GM19372 (cell line): ENCODE results near the gene ANKRD11.
"Not testable (repeated sequence)": the region's sequence is repeated elsewhere in the genome, so short reads cannot be mapped to it uniquely, and the experiment has no call there.

Experiments
- ATAC-seq: cut with Tn5 transposase; IDR thresholded peaks from one replicate; pipeline ENCODE4 v1.9.1; 2021; ENCODE audit warnings: mild to moderate bottlenecking, low read depth, moderate library complexity; ENCODE audit not compliant: unreplicated experiment

Gene ANKRD11

GRCh38 chr16:89435059-89435458, 55.3 kb downstream of the ANKRD11 start:
- not testable (repeated sequence) for ATAC-seq

DNA sequence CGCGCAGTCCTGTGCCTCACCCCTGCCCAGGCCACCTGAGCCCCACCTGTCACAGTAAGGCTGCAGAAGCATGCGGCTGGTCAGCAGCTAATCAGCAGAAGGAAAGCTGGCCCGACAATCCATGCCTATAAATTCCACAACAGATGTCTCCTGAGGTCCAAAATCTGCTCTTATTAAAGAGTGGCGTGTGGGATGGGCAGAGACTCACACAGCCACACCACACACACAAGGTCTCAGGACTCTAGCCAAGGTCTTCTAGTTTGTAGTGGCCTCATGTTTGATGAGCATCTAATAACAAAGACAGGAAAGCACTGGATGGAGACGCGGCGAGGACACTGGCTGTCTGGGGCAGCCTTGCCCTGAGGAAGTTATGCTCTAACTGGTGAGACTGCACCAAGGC, 55.9 kb downstream of the ANKRD11 start:
- no peak for ATAC-seq

- ATAC-seq = not testable (repeated sequence)
Measured at GRCh38 chr16:89433363-89433984, 56.9 kb downstream of the ANKRD11 start.

DNA sequence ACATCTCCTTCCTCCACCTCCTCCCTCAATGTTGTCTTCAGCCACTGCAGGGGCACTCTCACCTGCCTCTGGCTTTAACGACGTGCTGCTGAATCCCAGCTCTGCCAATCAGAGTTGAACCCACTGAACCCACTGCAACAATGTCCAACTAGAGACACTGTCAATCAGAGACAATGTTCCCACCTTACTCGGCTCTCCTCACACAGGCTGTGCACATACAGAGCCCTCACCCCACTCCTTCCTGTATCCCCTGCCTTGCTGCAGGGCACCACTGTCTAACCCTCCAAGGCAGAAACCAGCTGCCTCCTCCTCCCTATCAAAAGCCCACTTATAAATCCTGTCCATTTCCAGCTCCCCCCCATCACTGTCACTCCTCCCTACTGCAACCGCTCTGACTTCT, 58.7 kb downstream of the ANKRD11 start:
- no peak for ATAC-seq

- no peak for ATAC-seq
Measured at GRCh38 chr16:89431158-89431584, 59.2 kb downstream of the ANKRD11 start.

DNA sequence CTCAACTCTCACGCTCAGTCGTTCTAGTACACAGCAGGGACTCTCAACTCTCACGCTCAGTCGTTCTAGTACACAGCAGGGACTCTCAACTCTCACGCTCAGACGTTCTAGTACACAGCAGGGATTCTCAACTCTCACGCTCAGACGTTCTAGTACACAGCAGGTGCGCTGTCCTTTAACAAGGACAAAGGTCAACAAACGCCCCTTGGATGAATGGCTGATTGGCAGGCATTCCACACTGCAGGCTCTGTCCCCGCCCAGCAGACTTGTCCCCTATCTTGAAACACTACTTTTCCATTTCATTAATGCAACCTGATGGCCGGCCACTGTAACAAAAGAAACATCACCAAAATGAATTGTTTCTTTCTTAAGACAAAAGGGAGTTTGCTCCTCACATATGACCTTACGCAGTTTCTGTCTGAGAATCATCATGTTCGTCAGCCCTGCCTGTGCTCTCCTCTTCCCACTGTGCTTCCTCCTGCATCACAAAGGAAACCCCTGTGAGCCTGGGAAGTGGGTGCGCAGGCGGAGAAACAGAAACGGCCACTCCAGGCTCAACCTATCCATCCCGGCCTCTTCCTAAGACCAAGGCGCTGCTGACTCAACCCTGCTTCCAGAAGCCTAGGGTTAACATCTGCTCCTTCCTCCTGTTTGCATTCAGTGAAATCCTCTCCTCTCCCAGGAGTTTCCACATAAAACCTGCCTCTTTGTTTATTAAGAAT, 59.8 kb downstream of the ANKRD11 start:
- ATAC-seq = no peak

- ATAC-seq = not testable (repeated sequence)
Measured at GRCh38 chr16:89428605-89429004, 61.8 kb downstream of the ANKRD11 start.

GRCh38 chr16:89426736-89427530, 63.4 kb downstream of the ANKRD11 start:
- ATAC-seq = no peak

- no peak for ATAC-seq
Measured at GRCh38 chr16:89425523-89425922, 64.8 kb downstream of the ANKRD11 start.

- no peak for ATAC-seq
Measured at GRCh38 chr16:89423681-89424260, 66.6 kb downstream of the ANKRD11 start.

- peak; percentile 58 for ATAC-seq
Measured at GRCh38 chr16:89422905-89423630, 67.3 kb downstream of the ANKRD11 start.

GRCh38 chr16:89422527-89422904, 67.8 kb downstream of the ANKRD11 start:
- ATAC-seq = peak; percentile 66

DNA sequence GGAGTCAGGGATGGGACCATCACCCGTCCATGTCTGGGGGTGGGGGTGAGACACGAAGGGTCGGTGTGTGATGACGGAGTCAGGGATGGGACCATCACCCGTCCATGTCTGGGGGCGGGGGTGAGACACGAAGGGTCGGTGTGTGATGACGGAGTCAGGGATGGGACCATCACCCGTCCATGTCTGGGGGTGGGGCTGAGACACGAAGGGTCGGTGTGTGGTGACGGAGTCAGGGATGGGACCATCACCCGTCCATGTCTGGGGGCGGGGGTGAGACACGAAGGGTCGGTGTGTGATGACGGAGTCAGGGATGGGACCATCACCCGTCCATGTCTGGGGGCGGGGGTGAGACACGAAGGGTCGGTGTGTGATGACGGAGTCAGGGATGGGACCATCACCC, 69.1 kb downstream of the ANKRD11 start:
- ATAC-seq = not testable (repeated sequence)

GRCh38 chr16:89420204-89420603, 70.2 kb downstream of the ANKRD11 start:
- ATAC-seq = no peak

DNA sequence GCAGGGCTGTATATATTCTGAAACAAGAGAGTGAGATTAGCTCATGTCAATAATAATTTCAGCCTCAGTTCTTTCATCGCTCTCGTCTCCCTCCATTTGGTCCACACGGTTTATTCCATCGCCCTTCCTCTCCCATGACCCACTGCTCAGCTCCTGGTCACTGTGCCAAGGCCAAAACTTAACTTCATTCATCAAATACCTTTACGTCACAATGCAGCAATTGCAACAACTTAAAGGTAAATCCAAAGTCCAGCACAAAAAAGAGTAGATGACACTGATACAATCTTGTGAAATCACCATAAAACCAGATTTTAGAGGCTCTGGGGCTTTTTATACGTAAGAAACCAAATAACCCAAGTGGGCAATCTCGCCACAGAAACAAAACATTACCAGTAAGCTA, 72.0 kb downstream of the ANKRD11 start:
- ATAC-seq = no peak

GRCh38 chr16:89417352-89417751, 73.0 kb downstream of the ANKRD11 start:
- ATAC-seq = no peak

GRCh38 chr16:89413811-89414585, 76.4 kb downstream of the ANKRD11 start:
- no peak for ATAC-seq

GRCh38 chr16:89412811-89413210, 77.5 kb downstream of the ANKRD11 start:
- ATAC-seq = no peak

- ATAC-seq = no peak
Measured at GRCh38 chr16:89411335-89411850, 79.0 kb downstream of the ANKRD11 start.
